ENCODE results near the gene CLCN5. TPM values are rescaled to one million over a fixed set of nuclear protein-coding genes. Genes with fewer than 3 reads are reported as not detected.

The CLCN5 gene
- polyA plus RNA-seq, 2 of the 4 experiments (the other 2 are of a cell fraction) = 2.6 to 5.2 TPM

GRCh38 chrX:50073601-50074000, 151.2 kb downstream of the CLCN5 start:
- Histone ChIP-seq H3K4me3 (no peak overlapping the region), H3K9me3 (no peaks in the 10 kb centered on the region), H3K4me2 (no peak overlapping the region), H3K27ac (no peak overlapping the region), H3K4me1 (no peaks in the 10 kb centered on the region)
- ChIA-PET CTCF (interaction anchor here (1.4 kb wide), 1 partner anchor 158 kb away, joined by 3 read pairs; no protein-coding TSS in a partner anchor), POLR2A (no interaction called here)
- WGBS (ENCODE audit: missing lambda C conversion rate) = 78% methylated on average over 2 of the region's 2 CpGs
- FAIRE-seq (no peak), ATAC-seq (no peak), DNase-seq (ENCODE audit: low read depth in 1 of 2, low spot score in 1 of 2) (no peak)
- TF ChIP-seq CBX8 (IDR thresholded peaks at IDR 0.05) (no peak), FOSB (CRISPR knock-in tag; IDR thresholded peaks at IDR 0.05) (no peak)

GRCh38 chrX:50075630-50076339, 153.4 kb downstream of the CLCN5 start:
- no peak for FAIRE-seq
- CTCF ChIA-PET = interaction anchor here (1.0 kb wide), 1 partner anchor 192 kb away, joined by 3 read pairs; no protein-coding TSS in a partner anchor
- H3K4me2 ChIP-seq = no peak overlapping the region

GRCh38 chrX:50081282-50081889, 159.0 kb downstream of the CLCN5 start:
- FAIRE-seq (peak; percentile 92), DNase-seq (ENCODE audit: low read depth in 1 of 2, low spot score in 1 of 2) (peak in 1 of 2 experiments; percentile 37), ATAC-seq (peak; percentile 64 to 75; a peak in 4 of 6 replicates)
- Histone ChIP-seq H3K9me3 (no peaks in the 10 kb centered on the region), H3K4me3 (no peak overlapping the region), H3K27ac (no peak overlapping the region), H3K4me2 (no peak overlapping the region), H3K4me1 (0 out of 3 replicates have a peak, but pooled peaks cover 3% of the 10 kb centered on the region)
- POLR2A ChIA-PET = no interaction called here
- TF ChIP-seq HES2 (IDR thresholded peaks at IDR 0.05) (no peak), RAD21 (conservative IDR thresholded peaks at IDR 0.05 in 1 of 2, IDR thresholded peaks at IDR 0.05 in 1 of 2) (peak; percentile 41 to 57), CEBPB (IDR thresholded peaks at IDR 0.05) (no peak), CTCF (IDR thresholded peaks at IDR 0.05) (peak; percentile 32; the same call in 2 of the 3 replicates), SMC3 (IDR thresholded peaks at IDR 0.05) (peak; percentile 23; the same call in 1 of the 3 replicates), USF2 (IDR thresholded peaks at IDR 0.05) (no peak)
- WGBS (ENCODE audit: missing lambda C conversion rate) = 42% methylated on average over 3 of the region's 3 CpGs
- CTCF ChIA-PET = interaction anchor here (1.3 kb wide), 1 partner anchor 197 kb away, joined by 4 read pairs; no protein-coding TSS in a partner anchor

More at GRCh38 chrX:50075630-50076339, 153.4 kb downstream of the CLCN5 start:
- no peak for TF ChIP-seq CBX2 (IDR thresholded peaks at IDR 0.05; ENCODE audit: borderline replicate concordance, low read depth)
- TF ChIP-seq CEBPB (IDR thresholded peaks at IDR 0.05) = no peak
- no peak for TF ChIP-seq NPAS2 (CRISPR knock-in tag; IDR thresholded peaks at IDR 0.05; ENCODE audit: borderline replicate concordance)
- TF ChIP-seq MAFK (IDR thresholded peaks at IDR 0.05; ENCODE audit: partially characterized antibody) = no peak
- no peak for TF ChIP-seq ATOH8 (CRISPR knock-in tag; IDR thresholded peaks at IDR 0.05; ENCODE audit: low read depth)
- no peak for TF ChIP-seq BCL3 (IDR thresholded peaks at IDR 0.05)
- TF ChIP-seq RCOR1 (IDR thresholded peaks at IDR 0.05; ENCODE audit: low read depth, low read length) = no peak
- no peak for TF ChIP-seq TFCP2L1 (CRISPR knock-in tag; IDR thresholded peaks at IDR 0.05)
- Histone ChIP-seq H3K27ac (no peak overlapping the region), H3K9me3 (no peaks in the 10 kb centered on the region), H3K4me3 (no peak overlapping the region), H3K4me1 (no peaks in the 10 kb centered on the region)
- POLR2A ChIA-PET = no interaction called here
- ATAC-seq = no peak
- 86% methylated on average over 4 of the region's 4 CpGs for WGBS (ENCODE audit: missing lambda C conversion rate)
- no peak for DNase-seq (ENCODE audit: low read depth in 1 of 2, low spot score in 1 of 2)

All from A549 (cell line).